22Rv1 (cell line): ENCODE data around the gene FHOD3.

Experiments used
- ZFX ChIP-seq: fragments of 450-650 bp; IDR thresholded peaks from 2 replicates; pipeline ENCODE4 v1.6.1; 2017; ENCODE audit warnings: antibody characterized with exemption, borderline replicate concordance
- TF ChIP-seq, protein P1 (sequence below): fragments of 450-650 bp; IDR thresholded peaks from 2 replicates; pipeline ENCODE4 v1.5.1; 2017; ENCODE audit warnings: mild to moderate bottlenecking

DNA sequence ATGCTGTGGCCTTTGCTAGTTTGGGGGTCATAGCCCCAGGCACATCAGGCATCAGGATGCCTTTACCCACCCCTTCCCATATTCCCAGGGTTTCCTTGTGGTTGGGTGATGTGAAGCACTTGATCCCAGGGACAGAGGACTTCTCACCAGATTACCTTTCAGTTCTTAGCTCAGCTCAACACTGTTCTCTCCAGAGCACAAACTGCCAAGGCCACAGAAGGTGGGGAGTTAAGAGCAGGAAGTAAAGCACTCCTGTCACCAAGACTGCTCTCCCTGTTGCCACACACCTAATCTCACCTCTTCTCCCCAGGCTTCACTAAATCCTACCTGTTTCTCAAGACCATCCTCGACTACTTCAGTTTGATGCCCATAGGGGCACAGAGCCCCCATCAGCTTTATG is 25.9 kb downstream of the FHOD3 start:
- TF ChIP-seq, protein P1, sequence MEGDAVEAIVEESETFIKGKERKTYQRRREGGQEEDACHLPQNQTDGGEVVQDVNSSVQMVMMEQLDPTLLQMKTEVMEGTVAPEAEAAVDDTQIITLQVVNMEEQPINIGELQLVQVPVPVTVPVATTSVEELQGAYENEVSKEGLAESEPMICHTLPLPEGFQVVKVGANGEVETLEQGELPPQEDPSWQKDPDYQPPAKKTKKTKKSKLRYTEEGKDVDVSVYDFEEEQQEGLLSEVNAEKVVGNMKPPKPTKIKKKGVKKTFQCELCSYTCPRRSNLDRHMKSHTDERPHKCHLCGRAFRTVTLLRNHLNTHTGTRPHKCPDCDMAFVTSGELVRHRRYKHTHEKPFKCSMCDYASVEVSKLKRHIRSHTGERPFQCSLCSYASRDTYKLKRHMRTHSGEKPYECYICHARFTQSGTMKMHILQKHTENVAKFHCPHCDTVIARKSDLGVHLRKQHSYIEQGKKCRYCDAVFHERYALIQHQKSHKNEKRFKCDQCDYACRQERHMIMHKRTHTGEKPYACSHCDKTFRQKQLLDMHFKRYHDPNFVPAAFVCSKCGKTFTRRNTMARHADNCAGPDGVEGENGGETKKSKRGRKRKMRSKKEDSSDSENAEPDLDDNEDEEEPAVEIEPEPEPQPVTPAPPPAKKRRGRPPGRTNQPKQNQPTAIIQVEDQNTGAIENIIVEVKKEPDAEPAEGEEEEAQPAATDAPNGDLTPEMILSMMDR, result no peak
- TF ChIP-seq ZFX, result no peak
